ENCODE measurements around the gene MYH10.
A peak's percentile ranks its signal among the peaks of the same experiment; 100 is the strongest.

MYH10 gene

GRCh38 chr17:8490256-8491023 lies 140.1 kb downstream of the MYH10 start:
- no peak for TF ChIP-seq CTCF (IDR thresholded peaks at IDR 0.05; ENCODE audit: low read depth, low read length)
- no peak overlapping the region for H3K4me3 ChIP-seq (ENCODE audit: low read depth, low read length)
- in situ Hi-C loops (cut with HindIII; ENCODE audit: low sequenced_read_pairs) = no loop called here
- no peak for DNase-seq (ENCODE audit: low read depth, low spot score)

GRCh38 chr17:8489841-8490240 lies 140.7 kb downstream of the MYH10 start:
- no peak for TF ChIP-seq CTCF (IDR thresholded peaks at IDR 0.05; ENCODE audit: low read depth, low read length)
- no peak overlapping the region for H3K4me3 ChIP-seq (ENCODE audit: low read depth, low read length)
- in situ Hi-C loops (cut with HindIII; ENCODE audit: low sequenced_read_pairs) = no loop called here
- peak; percentile 25 for DNase-seq (ENCODE audit: low read depth, low spot score)

DNA sequence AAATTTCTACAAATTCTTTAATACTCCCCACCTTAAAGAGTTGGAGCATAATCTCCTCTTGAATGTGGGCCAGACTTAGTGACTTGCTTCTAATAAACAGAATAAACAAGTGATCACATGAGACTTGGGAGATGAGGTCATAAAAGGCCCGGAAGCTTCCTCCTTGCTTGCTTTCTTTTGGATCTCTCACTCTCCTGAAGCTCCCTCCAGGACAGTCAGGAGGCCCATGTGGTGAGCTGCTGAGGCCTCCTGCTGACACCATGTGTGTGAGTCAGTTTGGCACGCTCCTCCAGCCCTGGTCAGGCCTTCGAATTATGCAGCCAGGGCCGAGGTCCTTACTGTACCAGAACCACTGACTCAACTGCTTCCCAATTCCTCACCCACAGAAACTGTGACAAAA lies 141.6 kb downstream of the MYH10 start:
- TF ChIP-seq CTCF (IDR thresholded peaks at IDR 0.05; ENCODE audit: low read depth, low read length) = no peak
- DNase-seq (ENCODE audit: low read depth, low spot score) = peak; percentile 97
- H3K4me3 ChIP-seq (ENCODE audit: low read depth, low read length) = no peak overlapping the region
- in situ Hi-C loops (cut with HindIII; ENCODE audit: low sequenced_read_pairs) = no loop called here

DNA sequence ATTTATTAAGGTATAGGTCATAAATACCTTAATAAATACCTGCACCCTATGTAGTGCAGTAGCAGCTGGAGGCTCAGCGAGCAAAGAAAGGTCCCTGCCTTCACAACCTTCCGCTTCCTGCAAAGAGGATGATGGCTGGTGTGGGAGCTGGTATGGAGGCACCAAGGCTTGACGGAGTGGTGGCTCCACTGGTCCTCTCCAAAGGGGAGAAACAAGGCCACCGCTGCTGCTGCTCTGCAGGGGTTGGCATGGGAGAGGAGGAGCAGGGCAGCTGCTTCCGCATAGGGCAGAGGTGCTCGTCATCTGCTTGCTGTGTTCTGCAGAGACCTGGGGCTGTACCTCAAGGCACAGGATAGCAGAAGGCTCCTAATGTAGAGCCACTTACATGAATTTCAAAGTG lies 142.0 kb downstream of the MYH10 start:
- TF ChIP-seq CTCF (IDR thresholded peaks at IDR 0.05; ENCODE audit: low read depth, low read length) = no peak
- no peak overlapping the region for H3K4me3 ChIP-seq (ENCODE audit: low read depth, low read length)
- in situ Hi-C loops (cut with HindIII; ENCODE audit: low sequenced_read_pairs) = no loop called here
- no peak for DNase-seq (ENCODE audit: low read depth, low spot score)

GRCh38 chr17:8487743-8488142 lies 142.8 kb downstream of the MYH10 start:
- no peak overlapping the region for H3K4me3 ChIP-seq (ENCODE audit: low read depth, low read length)
- no peak for TF ChIP-seq CTCF (IDR thresholded peaks at IDR 0.05; ENCODE audit: low read depth, low read length)
- DNase-seq (ENCODE audit: low read depth, low spot score) = no peak
- in situ Hi-C loops (cut with HindIII; ENCODE audit: low sequenced_read_pairs) = no loop called here

DNA sequence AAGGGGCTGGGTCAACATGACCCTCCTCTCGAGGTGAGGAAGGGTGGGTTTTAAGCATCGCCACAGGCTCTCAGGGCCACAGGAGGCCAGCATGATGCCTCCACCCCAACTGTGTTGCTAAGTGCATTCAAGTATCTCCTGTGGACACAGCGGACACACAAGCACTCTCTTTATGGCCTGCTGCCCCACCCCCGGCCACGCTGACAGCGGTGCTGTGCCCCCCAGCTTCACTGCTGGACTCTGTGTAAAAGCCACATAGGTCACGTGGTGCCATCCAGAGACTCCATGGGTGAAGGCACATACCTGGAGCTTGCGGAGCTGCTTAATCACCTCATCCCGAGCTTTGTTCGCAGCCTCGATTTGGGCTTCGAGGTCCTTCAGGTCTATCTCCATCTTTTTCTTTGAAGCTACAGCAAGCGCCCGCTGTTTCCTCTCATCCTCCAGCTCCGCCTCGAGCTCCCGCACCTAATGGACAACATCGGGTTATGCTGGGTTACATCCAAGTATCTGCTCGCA lies 143.3 kb downstream of the MYH10 start:
- in situ Hi-C loops (cut with HindIII; ENCODE audit: low sequenced_read_pairs) = no loop called here
- no peak for TF ChIP-seq CTCF (IDR thresholded peaks at IDR 0.05; ENCODE audit: low read depth, low read length)
- DNase-seq (ENCODE audit: low read depth, low spot score) = no peak
- H3K4me3 ChIP-seq (ENCODE audit: low read depth, low read length) = no peak overlapping the region

Measured in astrocyte of the spinal cord (primary cell).